Left lung (tissue), 10 donors: Measurements from ENCODE around the gene RASGRF1. TPM values are rescaled to one million over a fixed set of nuclear protein-coding genes. Genes with fewer than 3 reads are reported as not detected.

Source experiments
- ATAC-seq: fragments of 200-7000 bp; cut with Tn5 transposase; one replicate; pipeline ENCODE4 v1.9.1; 2020; ENCODE audit warnings: moderate library complexity
- DNase-seq, 4 donors: peaks; one replicate each; pipeline ENCODE4 v3.0.0-alpha.2; 2013 to 2020
- H3K27ac ChIP-seq, 2 donors: fragments of 200-600 bp; sonication (generic) in 1 of 2; one replicate each; pipeline versions ENCODE4 v1.5.0 to v1.8.0; 2020 to 2021
- H3K27me3 ChIP-seq, 2 donors: fragments of 200-600 bp; sonication (generic) in 1 of 2; one replicate each; pipeline versions ENCODE4 v1.5.0 to v1.8.0; 2020 to 2021
- H3K36me3 ChIP-seq, 2 donors: fragments of 200-600 bp; sonication (generic) in 1 of 2; one replicate each; pipeline versions ENCODE4 v1.5.0 to v1.8.0; 2020 to 2021
- H3K4me1 ChIP-seq, 2 donors: fragments of 200-600 bp; one replicate each; pipeline ENCODE4 v1.8.0; 2021
- H3K4me3 ChIP-seq, 2 donors: fragments of 200-600 bp; sonication (generic) in 1 of 2; one replicate each; pipeline versions ENCODE4 v1.5.0 to v1.8.0; 2020 to 2021; ENCODE audit warnings: mild to moderate bottlenecking in 1 of 2
- H3K9me3 ChIP-seq, 2 donors: fragments of 200-600 bp; sonication (generic) in 1 of 2; one replicate each; pipeline versions ENCODE4 v1.5.0 to v1.8.0; 2020 to 2021
- intact Hi-C, 2 donors: fragments of 100-400 bp; cut with DNase I; formaldehyde crosslinking; loops; one replicate each; pipeline versions ENCODE4 v1.11.2 to v1.14.2; 2022
- polyA plus RNA-seq, 6 donors: library from polyadenylated mRNA; unstranded; fragments of 120-200 nt; gene quantifications; one replicate each; pipeline ENCODE4 v1.2.1, GENCODE V29; 2013; ENCODE audit not compliant: insufficient read length in 6 of 6
- total RNA-seq, 2 donors: library from RNA; stranded (reverse); fragmentation: NEBNext Ultra II Directional; extraction: Animal tissue kit (Norgen Biotek cat#: 25700); gene quantifications; one replicate each; pipeline ENCODE4 v1.2.1, GENCODE V29; 2021
- TF ChIP-seq, protein P1 (sequence below), 2 donors: fragments of 200-600 bp; sonication (generic) in 1 of 2; IDR thresholded peaks; one replicate each; pipeline versions ENCODE4 v1.5.0 to v1.8.0; 2021; ENCODE audit warnings: antibody characterized with exemption in 2 of 2
- donor health status: DM: no; HTN: yes; CAD: no.
- donor health status: DM: no; HTN: no; CAD: no.

RASGRF1 gene
- total and polyA plus RNA-seq, 8 donors: 5.9 to 63.2 (median 26.0) TPM

DNA sequence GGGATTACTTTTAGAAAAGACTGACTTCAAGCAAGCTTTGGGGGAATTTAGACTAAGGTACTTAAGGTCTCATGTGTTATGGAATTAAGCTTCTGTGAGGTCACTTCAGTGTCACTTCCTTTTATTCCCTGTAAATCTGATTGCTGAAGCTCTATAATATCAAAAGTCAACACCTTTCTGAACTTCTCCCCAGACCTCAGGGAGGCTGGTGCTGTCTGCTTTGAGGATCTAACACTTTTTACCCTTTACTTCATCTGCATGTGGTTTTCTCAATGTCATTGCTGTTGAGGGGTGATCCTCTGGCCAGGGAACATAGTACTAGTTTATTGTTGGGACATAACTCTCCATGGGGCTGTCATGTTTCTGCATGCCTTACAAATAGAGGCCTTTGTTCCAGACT, 41.8 kb upstream of the RASGRF1 start:
- Histone ChIP-seq H3K27ac (no peak overlapping the region), H3K9me3 (no peaks in the 10 kb centered on the region), H3K4me3 (no peak overlapping the region), H3K4me1 (no peaks in the 10 kb centered on the region), H3K27me3 (peaks cover 0 to 11% of the 10 kb centered on the region in 2 donors), H3K36me3 (no peaks in the 10 kb centered on the region)
- intact Hi-C loops: no loop called here
- DNase-seq (no peak), ATAC-seq (no peak)
- TF ChIP-seq, protein P1, sequence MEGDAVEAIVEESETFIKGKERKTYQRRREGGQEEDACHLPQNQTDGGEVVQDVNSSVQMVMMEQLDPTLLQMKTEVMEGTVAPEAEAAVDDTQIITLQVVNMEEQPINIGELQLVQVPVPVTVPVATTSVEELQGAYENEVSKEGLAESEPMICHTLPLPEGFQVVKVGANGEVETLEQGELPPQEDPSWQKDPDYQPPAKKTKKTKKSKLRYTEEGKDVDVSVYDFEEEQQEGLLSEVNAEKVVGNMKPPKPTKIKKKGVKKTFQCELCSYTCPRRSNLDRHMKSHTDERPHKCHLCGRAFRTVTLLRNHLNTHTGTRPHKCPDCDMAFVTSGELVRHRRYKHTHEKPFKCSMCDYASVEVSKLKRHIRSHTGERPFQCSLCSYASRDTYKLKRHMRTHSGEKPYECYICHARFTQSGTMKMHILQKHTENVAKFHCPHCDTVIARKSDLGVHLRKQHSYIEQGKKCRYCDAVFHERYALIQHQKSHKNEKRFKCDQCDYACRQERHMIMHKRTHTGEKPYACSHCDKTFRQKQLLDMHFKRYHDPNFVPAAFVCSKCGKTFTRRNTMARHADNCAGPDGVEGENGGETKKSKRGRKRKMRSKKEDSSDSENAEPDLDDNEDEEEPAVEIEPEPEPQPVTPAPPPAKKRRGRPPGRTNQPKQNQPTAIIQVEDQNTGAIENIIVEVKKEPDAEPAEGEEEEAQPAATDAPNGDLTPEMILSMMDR (IDR thresholded peaks at IDR 0.05): no peak

- TF ChIP-seq, protein P1 (IDR thresholded peaks at IDR 0.05): no peak
- no peaks in the 10 kb centered on the region for H3K36me3 ChIP-seq
- intact Hi-C loops: no loop called here
- H3K4me1 ChIP-seq: no peaks in the 10 kb centered on the region
- no peaks in the 10 kb centered on the region for H3K9me3 ChIP-seq
- no peak overlapping the region for H3K4me3 ChIP-seq
- H3K27ac ChIP-seq: no peak overlapping the region
- ATAC-seq (no peak), DNase-seq (no peak)
- H3K27me3 ChIP-seq: peaks cover 0 to 4% of the 10 kb centered on the region in 2 donors
Observed at GRCh38 chr15:79130535-79131130, 40.1 kb upstream of the RASGRF1 start.

DNA sequence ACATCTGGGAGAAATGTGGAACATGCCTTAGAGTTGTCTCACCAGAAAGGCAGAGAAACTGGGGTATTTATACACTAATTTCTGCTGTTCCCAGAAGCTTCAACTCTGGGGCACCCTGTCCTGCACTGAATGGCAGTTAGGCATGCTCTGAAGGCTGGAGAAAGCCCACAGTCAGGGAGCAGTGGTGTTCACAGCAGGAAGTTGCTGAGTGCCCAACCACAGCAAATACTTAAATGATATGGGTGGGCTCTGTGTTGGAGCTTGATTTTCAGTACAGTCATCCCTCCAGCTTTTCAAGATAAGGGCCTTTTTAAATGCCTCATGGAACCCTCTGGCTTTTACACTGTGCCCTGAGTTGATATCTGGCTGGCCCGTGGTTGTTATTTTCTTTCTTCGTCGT, 38.7 kb upstream of the RASGRF1 start:
- DNase-seq (no peak), ATAC-seq (no peak)
- no peak overlapping the region for H3K27ac ChIP-seq

DNA sequence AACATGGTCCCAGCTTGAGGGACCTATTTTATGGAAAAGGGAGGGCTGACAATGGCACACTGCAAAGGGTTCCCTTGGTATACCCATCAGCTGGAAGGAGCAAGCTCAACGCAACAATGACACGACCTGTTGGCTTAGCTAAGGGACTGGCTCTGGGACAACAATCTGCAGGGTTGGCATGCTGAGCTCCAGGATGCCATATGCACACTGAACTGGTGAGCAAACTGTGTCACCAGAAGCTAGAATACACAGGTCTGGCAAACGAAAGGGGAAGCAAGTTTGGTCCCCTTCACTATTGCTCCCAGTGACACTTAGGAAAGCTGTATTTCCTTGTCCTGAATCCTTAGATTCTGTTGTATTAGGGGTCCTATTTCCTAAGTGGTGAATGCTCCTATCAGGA, 38.0 kb upstream of the RASGRF1 start:
- DNase-seq (no peak), ATAC-seq (no peak)

More for the DNA sequence above, 38.7 kb upstream of the RASGRF1 start:
- Histone ChIP-seq H3K27me3 (no peaks in the 10 kb centered on the region), H3K9me3 (no peaks in the 10 kb centered on the region), H3K4me3 (no peak overlapping the region), H3K36me3 (no peaks in the 10 kb centered on the region), H3K4me1 (no peaks in the 10 kb centered on the region)
- intact Hi-C loops: no loop called here
- TF ChIP-seq, protein P1 (IDR thresholded peaks at IDR 0.05): no peak

DNA sequence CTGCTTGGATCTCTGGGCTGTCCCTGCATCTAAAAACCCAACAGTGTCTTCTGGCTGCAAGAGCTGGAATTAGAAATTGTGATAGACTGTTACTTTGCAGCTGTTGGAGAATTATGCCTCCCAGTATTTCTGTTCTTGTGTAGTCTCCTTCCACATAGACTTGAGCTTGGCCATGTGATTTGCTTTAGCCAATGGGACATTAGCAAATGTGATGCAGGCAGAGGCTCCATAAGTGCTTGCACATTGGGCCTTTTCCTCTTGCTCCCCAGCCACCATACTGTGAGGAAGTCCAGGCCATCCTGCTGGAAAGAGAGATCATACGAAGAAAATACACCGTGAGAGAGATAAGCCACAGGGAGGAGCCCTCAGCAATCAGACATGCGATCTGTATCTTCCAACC, 33.8 kb upstream of the RASGRF1 start:
- no peak for ATAC-seq
- Histone ChIP-seq H3K27me3 (no peaks in the 10 kb centered on the region), H3K4me3 (no peak overlapping the region), H3K27ac (no peak overlapping the region), H3K4me1 (no peaks in the 10 kb centered on the region), H3K36me3 (no peaks in the 10 kb centered on the region), H3K9me3 (no peaks in the 10 kb centered on the region)
- intact Hi-C loops: no loop called here
- TF ChIP-seq, protein P1 (IDR thresholded peaks at IDR 0.05): no peak
- DNase-seq: no peak

More for the DNA sequence above, 38.0 kb upstream of the RASGRF1 start:
- H3K27me3 ChIP-seq: no peaks in the 10 kb centered on the region
- H3K9me3 ChIP-seq: no peaks in the 10 kb centered on the region
- H3K27ac ChIP-seq: no peak overlapping the region
- H3K36me3 ChIP-seq: no peaks in the 10 kb centered on the region
- no peaks in the 10 kb centered on the region for H3K4me1 ChIP-seq
- TF ChIP-seq, protein P1 (IDR thresholded peaks at IDR 0.05): no peak
- no peak overlapping the region for H3K4me3 ChIP-seq
- intact Hi-C loops: no loop called here
